Endothelial cell of umbilical vein (primary cell): ENCODE results near the gene SC5D.

Experiments
- CTCF ChIP-seq, 2 donors: IDR thresholded peaks; 1 replicate in 1 of 2; 2 replicates in 1 of 2; pipeline ENCODE4 v1.5.1; 2011; ENCODE audit warnings: low read length in 2 of 2, mild to moderate bottlenecking in 2 of 2, moderate library complexity in 2 of 2, control low read depth in 1 of 2, inconsistent platforms in 1 of 2, low read depth in 1 of 2; ENCODE audit not compliant: insufficient read depth in 1 of 2; ENCODE audit errors: extremely low read depth in 1 of 2
- EZH2 ChIP-seq: IDR thresholded peaks from 2 replicates; pipeline ENCODE4 v1.6.1; 2012; ENCODE audit warnings: borderline replicate concordance, low read depth, mild to moderate bottlenecking, moderate library complexity, low read length, inconsistent platforms; ENCODE audit not compliant: severe bottlenecking
- GATA2 ChIP-seq: IDR thresholded peaks from 2 replicates; pipeline ENCODE4 v1.7.0; 2011; ENCODE audit warnings: low read depth, mild to moderate bottlenecking, moderate library complexity, mixed read lengths, low read length; ENCODE audit not compliant: insufficient read length, insufficient read depth
- MYC ChIP-seq: IDR thresholded peaks from one replicate; pipeline ENCODE4 v1.6.1; 2011; ENCODE audit warnings: mild to moderate bottlenecking, low read depth, low read length
- POLR2A ChIP-seq: IDR thresholded peaks from 2 replicates; pipeline ENCODE4 v1.6.1; 2012; ENCODE audit warnings: low read depth, mild to moderate bottlenecking, control low read depth, low read length
- POLR2AphosphoS5 ChIP-seq: IDR thresholded peaks from 2 replicates; pipeline ENCODE4 v1.6.1; 2012; ENCODE audit warnings: low read depth, mild to moderate bottlenecking, control low read depth, low read length, moderate library complexity; ENCODE audit not compliant: insufficient read depth

GRCh38 chr11:121356357-121356756 lies 63.8 kb downstream of the SC5D start:
- TF ChIP-seq GATA2 (no peak), POLR2A (no peak), CTCF (IDR thresholded peaks at IDR 0.05; ENCODE audit: extremely low read depth in 1 of 2, insufficient read depth in 1 of 2, low read depth in 1 of 2, low read length in 2 of 2) (no peak), EZH2 (no peak), POLR2AphosphoS5 (no peak), MYC (no peak)
